HFF-Myc (cell line): ENCODE results near the gene SMCR8.

Source experiments
- DNase-seq: peaks from one replicate; pipeline ENCODE4 v3.0.0-alpha.2; 2011; ENCODE audit warnings: low read depth; ENCODE audit errors: extremely low read depth
- H3K4me3 ChIP-seq: replicated peaks from 2 replicates; pipeline ENCODE4 v1.5.1; 2011; ENCODE audit warnings: low read depth, mild to moderate bottlenecking, control low read depth, low read length
- TF ChIP-seq, protein P1 (sequence below): IDR thresholded peaks from 2 replicates; pipeline ENCODE4 v1.5.1; 2012; ENCODE audit warnings: mild to moderate bottlenecking, low read depth, low read length, control low read depth; ENCODE audit errors: missing control alignments

The SMCR8 gene

DNA sequence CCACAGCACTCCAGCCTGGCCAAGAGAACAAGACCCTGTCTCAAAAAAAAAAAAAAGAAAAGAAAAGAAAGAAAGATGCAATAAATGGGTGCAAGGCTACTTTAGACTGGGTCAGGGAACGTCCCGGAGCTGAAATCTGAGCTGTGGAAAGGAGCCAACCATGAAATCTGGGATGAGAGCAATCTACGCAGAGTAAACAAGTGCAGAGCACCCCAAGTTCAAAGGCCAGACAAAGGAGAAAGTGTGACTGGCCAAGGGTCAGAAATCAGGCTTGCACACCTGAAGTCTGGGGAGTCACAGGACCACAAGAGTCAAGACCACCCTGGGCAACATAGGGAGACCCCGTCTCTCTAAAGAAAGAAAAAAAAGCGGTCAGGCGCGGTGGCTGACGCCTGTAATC lies 45.4 kb downstream of the SMCR8 start:
- TF ChIP-seq, protein P1, sequence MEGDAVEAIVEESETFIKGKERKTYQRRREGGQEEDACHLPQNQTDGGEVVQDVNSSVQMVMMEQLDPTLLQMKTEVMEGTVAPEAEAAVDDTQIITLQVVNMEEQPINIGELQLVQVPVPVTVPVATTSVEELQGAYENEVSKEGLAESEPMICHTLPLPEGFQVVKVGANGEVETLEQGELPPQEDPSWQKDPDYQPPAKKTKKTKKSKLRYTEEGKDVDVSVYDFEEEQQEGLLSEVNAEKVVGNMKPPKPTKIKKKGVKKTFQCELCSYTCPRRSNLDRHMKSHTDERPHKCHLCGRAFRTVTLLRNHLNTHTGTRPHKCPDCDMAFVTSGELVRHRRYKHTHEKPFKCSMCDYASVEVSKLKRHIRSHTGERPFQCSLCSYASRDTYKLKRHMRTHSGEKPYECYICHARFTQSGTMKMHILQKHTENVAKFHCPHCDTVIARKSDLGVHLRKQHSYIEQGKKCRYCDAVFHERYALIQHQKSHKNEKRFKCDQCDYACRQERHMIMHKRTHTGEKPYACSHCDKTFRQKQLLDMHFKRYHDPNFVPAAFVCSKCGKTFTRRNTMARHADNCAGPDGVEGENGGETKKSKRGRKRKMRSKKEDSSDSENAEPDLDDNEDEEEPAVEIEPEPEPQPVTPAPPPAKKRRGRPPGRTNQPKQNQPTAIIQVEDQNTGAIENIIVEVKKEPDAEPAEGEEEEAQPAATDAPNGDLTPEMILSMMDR = no peak
- DNase-seq = no peak
- H3K4me3 ChIP-seq = no peak overlapping the region

GRCh38 chr17:18361837-18362697 lies 47.0 kb downstream of the SMCR8 start:
- DNase-seq = no peak
- TF ChIP-seq, protein P1 = no peak
- H3K4me3 ChIP-seq = peak overlapping the region; percentile 86

DNA sequence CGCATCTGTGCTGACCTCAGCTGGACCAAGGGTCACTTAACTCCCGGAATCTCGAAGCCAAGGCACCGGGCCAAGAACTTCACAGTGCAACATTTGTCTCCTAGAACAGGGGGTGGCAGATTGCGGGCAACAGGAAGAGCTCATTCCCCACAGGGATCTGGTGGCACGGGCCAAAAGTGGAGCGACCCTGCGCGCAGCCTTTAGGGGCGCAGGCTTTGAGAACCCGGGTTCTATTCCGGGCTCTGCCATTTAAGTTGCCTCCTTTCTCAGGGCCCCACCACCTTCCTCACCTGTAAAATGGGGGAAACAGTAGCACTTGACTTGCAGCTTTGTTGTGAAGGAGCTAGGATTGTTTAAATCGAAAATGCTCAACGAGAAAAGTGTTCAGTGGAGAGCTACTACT lies 47.6 kb downstream of the SMCR8 start:
- DNase-seq = no peak
- H3K4me3 ChIP-seq = peak overlapping the region; percentile 86
- TF ChIP-seq, protein P1 = no peak

DNA sequence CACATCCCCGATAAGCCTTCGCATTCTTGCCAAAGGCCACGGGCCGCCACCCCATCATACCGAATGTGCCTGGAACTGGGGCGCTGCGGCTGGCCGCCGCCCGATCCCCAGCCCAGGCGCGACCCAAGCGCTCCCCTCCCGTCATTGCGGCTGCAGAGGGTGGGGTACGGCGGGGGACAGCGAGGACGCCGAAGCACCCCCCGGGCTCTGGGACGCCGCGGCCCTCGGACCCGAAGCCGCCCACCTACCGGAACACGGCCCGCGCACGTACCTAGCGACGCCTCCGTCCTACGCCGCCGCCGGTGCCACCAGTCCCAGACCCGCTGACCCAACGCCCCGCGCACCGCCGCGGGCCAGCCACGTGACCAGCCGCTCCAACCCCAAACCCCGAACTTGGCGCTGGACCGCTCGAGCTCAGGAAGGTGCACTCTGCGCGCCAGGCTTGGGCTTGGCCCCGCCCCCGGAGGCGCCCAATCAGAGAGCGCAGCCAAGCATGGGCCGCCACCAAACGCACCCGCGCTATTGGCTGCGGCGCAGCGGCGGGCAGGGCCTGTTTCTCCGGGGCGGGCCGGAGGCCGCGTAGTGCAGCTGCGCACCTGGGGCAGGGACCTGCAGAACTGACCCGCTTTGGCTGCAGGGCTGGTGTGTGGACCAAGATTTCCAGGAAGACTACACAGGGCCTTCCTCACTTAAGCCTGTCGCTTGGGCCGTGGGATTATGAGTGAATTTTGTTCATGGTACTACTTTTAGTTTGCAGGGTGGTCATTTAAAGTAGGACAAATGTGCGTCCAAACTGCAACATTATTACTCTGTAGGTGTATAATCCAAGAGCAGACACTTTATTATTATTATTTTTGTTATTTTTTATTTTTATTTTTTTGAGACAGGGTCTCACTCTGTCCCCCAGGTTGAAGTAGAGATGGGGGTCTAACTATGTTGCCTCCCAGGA lies 48.3 kb downstream of the SMCR8 start, which contains the start of gene SHMT1:
SHMT1 (minus strand) TSS at position 450 of the 949 bp plus-strand sequence. CDS start 7,569 bp downstream, outside the sequence.
- peak; percentile 67 for DNase-seq
- H3K4me3 ChIP-seq = peak within 1 kb of the TSS; percentile 86
- TF ChIP-seq, protein P1 = no peak

- DNase-seq = no peak
- H3K4me3 ChIP-seq = no peak overlapping the region
- TF ChIP-seq, protein P1 = no peak
Observed at GRCh38 chr17:18364166-18364565, 49.1 kb downstream of the SMCR8 start.

GRCh38 chr17:18368946-18369345 lies 53.9 kb downstream of the SMCR8 start:
- TF ChIP-seq, protein P1 = no peak
- DNase-seq = no peak
- H3K4me3 ChIP-seq = no peak overlapping the region
